Skin epidermis (tissue), 12 donors: Measurements from ENCODE around the gene BID.

Experiments used
- H3K27ac ChIP-seq, 21 experiments: fragments of 200-600 bp; sonication (generic) in 11 of 21; one replicate each; pipeline ENCODE4 v1.5.0; 2020; ENCODE audit warnings: mild to moderate bottlenecking in 3 of 21, inconsistent platforms in 2 of 21, moderate library complexity in 2 of 21
- H3K4me3 ChIP-seq, 7 experiments: fragments of 200-600 bp; sonication (generic) in 2 of 7; one replicate each; pipeline ENCODE4 v1.5.0; 2020; ENCODE audit warnings: inconsistent platforms in 2 of 7, mild to moderate bottlenecking in 2 of 7, moderate library complexity in 1 of 7

Gene BID

DNA sequence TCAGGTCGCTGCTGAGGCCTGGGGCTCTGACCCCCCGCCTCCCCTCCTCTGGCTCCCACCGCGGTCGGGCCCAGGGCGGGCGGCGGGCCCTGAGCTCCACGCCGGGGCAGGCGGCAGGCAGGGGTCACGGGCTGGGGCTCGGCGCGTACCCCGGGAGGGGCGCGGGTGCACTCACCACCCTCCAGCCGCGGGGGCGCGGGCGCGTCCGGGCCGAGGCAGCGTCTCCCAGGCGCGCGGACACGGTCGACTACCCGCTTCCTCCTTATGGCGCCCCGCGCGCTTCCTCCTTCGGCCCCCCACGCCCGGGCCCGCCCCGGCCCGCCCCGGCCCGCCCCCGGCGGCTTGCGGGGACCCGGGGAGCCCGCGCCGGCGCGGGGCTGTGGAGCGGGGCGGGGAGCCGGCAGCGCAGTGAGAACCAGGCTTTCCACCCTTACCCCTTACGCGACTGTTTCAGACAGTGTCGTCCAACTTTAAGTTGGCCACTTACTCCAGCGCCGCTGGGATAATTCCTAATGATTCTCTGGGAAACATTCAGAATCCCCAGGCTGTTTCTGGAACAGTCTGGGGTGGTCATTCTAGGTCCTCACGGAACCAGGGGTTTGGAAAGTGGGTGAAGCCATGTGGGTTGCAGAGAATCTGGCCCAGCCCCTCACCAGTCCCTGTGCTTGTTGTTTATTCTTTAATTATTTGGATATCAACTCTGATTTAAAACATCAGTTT is at the start of gene BID:
BID (minus strand) TSS at position 264 of the 720 bp plus-strand sequence. CDS start 24,353 bp downstream, outside the sequence.
- Histone ChIP-seq H3K27ac (peak within 1 kb of the TSS; percentile 51 to 97 (median 87)), H3K4me3 (peak within 1 kb of the TSS; percentile 71 to 87 (median 79))

DNA sequence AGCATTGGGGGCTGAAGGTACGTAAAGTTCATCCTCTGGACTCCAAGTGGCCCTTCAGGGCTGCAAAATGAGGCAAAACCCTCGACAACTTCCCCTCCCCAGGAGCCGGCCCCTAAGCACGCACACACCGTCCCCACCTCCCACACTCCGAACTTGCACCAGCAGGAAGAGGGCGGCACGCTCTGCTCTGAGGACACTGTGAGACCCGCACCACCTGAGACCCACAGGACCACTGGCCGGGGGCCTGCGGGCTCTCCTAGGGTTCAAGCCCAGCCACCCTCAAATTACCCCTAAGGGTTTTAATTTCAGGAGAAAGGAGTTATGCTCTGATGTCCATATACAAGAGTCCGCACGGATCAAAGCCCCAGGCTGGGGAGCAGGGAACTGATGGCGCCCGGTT is 49.7 kb upstream of the BID start:
- no peak overlapping the region for H3K27ac ChIP-seq
- no peak overlapping the region for H3K4me3 ChIP-seq

DNA sequence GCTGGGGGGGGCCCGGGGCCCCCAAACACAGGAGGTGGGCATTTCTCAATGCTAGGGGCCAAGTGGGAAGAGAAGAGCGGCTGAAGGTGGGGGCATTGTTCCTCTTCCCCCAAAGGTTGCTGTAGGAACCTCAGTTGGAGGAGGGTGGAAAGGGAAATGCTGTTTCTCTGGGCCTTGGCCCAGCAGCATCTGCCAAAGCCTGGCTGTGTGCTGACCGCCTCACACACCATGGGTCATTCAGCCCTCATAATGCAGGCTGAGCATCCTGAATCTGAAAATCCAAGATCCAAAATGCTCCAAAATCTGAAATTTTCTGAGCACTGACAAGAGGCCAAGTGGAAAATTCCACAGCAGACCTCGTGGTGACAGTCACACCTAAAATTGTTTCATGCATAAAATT is 49.0 kb upstream of the BID start:
- Histone ChIP-seq H3K4me3 (no peak overlapping the region), H3K27ac (no peak overlapping the region)

DNA sequence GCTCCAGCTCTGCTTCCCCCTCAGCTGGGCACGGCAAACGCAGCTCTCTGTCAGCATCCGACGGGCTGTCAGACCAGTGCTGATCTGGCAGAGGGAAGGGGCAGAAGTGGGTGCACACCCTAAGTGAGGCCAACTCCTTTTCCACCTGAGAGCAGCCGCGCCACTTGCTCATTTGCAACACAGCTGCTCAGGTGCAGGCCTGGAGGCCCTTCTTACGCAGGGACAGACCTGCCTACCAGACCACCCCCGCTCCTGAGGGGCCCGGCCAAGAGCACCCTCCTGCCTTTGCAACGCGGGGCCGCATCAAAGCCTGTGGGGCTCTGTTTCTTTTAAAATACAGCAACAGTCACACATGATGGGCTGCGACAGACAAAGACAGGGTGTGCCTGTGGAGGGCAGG is 47.8 kb upstream of the BID start:
- Histone ChIP-seq H3K27ac (no peak overlapping the region), H3K4me3 (no peak overlapping the region)

DNA sequence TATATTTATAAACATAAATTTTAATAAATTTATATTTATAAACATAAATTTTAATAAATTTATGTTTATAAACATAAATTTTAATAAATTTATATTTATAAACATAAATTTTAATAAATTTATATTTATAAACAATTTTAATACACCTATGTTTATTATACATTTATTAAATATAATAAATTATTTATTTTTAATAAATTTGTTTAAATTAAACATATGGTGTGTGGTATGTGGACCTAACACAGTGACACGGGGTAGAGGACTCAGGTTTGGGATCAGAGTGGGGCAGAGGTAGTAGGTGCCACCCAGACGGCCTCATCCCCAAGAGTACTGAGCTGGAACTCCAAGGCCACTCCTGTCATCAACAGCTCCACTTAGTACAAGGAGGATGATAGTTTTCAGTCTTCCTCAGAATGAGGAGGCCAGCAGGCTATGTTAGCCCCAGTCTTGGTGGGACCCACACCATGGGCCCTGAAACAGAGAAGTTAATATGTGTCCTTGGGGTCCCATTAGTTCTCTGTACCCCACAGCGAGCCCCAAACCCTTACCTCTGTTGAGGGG is 46.7 kb upstream of the BID start:
- H3K27ac ChIP-seq, result no peak overlapping the region
- no peak overlapping the region for H3K4me3 ChIP-seq

DNA sequence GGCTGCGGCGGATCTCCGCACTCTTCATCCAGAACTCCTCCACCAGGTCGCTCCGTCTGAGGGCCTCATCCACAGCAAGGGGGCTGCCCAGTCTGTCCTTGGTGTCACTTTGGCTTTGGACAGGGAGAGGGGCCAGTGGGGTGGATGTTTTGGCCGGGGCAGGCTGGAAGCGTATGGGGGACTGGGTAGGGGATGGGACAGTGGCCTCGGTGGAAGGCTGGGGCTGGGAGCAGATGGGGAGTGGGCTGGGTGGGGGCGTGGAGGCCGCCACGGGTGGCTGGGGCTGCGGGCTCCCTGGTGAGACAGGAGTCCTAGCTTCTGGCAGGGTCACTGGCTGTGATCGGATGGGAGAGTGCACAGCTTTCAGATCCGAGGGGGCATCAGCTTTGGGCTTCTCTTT is 44.4 kb upstream of the BID start:
- no peak overlapping the region for H3K27ac ChIP-seq
- H3K4me3 ChIP-seq, result no peak overlapping the region

DNA sequence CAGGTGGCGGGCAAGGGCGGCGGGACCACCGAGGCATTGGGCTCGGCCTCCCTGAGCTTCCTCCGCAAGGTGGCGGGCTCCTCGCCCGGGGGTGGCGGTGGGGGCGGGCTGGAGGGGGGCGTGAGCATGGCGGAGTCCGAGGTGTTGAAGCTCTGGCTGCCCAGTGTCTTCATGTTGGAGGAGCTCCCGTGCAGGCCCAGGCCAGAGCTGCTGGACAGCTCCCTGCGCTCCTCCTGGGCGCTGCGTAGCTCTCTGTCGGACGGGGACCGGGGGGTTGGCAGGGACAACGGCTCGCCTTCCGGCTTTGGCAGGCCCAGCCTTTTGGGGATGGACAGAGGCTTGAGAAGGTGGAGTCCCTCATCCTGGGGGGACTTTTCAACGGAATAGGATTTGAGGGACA is 43.9 kb upstream of the BID start:
- H3K27ac ChIP-seq, result no peak overlapping the region
- no peak overlapping the region for H3K4me3 ChIP-seq

DNA sequence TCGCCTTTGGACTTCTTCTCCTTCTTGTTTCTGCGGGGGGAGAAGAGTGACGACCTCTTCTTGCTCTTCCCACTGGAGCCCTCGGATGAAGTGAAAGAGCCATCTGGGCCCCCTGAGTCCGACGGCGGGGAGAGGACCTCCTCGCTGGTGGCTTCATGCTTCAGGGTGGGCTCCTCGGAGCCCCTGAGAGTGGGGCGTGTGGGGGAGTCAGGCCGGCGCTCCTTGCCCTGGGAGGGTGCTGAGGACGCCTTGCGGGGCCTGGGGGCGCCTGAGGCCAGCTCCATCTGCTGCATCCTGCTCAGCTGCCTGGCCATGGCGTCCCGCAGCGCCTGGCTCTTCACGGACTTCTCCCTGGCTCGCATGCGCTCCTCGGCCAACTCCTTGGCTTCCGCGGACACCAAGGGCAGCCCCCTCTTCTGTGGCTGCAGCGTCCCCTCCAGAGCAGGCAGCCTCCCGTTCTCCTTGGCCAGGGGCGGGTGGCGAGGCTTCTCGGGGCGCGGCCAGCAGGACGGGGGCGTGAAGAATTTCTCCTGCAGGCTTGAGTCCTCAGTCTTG is 43.3 kb upstream of the BID start:
- Histone ChIP-seq H3K27ac (no peak overlapping the region), H3K4me3 (no peak overlapping the region)

DNA sequence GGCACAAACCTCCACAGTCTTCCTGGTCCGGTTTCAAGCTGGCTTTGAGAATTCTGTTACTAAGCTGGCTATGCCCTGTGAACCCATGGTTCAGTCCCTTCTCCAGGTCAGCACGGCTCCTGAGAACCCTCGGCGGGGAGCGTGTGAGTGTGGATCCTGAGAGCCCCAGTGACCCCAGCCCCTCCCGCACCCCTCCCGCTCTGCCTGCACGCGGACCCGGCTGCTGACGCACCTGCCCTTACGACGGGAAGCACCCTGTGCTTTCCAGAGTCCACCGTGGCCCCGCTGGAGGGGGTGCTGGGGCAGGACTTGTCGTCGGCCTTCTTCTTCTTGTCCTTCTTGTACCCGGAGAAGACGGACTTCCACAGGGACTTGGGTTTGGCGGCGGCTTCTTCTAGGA is 42.8 kb upstream of the BID start:
- no peak overlapping the region for H3K27ac ChIP-seq
- H3K4me3 ChIP-seq, result no peak overlapping the region

DNA sequence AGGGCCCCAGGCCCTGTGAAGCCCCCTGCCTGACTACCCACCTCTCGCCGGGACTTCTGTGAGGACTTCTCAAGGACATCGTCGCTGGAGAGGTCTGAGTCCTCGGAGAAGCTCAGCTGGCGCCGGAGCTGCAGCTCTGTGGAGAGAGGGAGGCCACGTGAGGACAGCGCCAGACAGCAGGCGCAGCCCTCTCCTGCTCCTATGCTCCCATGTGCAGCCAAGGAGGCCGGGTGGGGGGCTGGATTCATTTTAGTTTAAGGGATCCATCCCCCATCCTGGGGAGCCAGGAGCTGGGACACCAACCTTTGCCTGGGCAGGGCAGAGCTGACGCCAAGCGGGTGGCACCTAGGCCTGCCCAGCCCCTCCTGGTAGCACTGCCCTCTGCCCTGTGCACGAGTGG is 42.4 kb upstream of the BID start:
- no peak overlapping the region for H3K27ac ChIP-seq
- H3K4me3 ChIP-seq, result no peak overlapping the region

DNA sequence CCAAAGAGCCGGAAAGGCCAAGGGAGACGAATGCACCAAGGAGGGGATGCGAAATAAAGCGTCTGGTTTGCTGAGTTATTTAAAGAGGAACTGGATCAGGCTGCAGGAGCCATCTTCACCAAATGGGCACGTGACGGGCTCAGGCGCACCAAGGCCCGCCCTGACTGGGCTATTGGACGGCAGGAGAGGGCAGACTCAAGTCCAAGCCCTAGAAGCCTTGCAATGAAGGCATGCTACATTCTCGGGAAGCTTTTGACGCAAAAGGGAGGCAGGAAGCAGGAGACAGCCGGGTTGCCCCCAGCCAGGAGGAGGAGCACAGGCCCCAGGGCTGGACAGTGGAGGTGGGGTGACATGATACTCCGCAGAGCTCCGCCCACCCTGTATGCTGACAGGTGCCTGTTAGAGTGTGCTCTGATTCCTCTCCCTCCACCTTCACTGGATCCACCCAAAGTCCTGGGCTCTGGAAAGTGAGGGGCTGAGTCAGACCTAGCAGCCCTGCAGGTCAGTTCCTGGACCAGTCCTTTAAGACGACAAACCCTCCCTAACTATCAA is 41.5 kb upstream of the BID start:
- no peak overlapping the region for H3K4me3 ChIP-seq

DNA sequence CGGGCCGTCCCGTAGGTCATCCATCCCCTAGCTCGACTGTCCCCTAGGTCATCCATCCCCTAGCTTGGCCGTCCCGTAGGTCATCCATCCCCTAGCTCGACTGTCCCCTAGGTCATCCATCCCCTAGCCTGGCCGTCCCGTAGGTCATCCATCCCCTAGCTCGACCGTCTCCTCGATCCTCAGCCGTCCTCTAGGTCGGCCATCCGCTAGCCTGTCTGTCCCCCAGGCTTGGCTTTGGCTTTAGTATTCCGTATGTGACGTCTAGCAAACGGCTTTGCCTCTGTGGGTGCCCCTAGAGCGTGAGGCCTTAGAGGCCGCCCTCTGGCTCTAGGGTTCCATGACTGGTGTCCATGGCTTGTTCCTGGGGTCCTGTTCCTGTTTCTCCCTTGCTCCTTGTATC is 40.6 kb upstream of the BID start:
- H3K4me3 ChIP-seq, result no peak overlapping the region
- H3K27ac ChIP-seq, result no peak overlapping the region

More for the DNA sequence above, 41.5 kb upstream of the BID start:
- no peak overlapping the region for H3K27ac ChIP-seq

DNA sequence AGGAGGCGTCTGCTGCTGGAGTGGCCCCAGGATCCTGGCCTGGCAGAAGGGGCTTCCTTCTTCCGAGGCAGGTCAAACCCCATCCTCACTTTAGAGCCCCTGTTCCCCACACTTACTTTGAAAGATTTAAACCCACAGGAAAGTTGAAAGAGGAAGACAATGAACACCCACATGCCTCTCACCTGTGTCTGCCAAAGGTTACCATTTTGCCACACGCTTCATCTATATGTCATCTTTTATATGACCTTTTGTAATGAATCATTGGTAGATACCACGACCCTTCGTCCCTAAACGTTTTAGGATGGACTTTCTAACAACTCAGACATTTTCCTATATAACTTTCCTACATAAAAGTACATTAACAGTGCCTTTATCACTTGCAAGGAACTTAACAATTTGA is 39.8 kb upstream of the BID start:
- Histone ChIP-seq H3K27ac (no peak overlapping the region), H3K4me3 (no peak overlapping the region)

DNA sequence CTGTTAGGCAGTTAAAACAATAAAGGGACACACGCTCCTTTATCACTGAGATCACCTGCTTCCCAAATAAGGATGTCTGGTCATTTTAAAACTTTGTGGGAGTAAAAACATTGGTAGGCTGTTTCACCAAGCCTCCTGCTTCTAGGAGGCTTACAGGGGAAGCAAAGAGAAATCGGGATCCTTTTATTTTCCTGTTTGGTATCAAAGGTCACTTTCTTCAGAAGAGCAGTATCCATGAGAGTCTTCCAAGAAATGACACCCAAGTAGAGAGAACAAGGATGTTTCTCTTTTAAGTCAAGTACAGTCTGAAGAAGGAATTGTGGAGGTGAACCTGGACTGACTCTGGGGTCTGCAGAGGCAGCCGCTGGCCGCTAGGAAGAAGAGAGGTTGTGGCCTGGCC is 36.9 kb upstream of the BID start:
- H3K27ac ChIP-seq, result no peak overlapping the region
- H3K4me3 ChIP-seq, result no peak overlapping the region

DNA sequence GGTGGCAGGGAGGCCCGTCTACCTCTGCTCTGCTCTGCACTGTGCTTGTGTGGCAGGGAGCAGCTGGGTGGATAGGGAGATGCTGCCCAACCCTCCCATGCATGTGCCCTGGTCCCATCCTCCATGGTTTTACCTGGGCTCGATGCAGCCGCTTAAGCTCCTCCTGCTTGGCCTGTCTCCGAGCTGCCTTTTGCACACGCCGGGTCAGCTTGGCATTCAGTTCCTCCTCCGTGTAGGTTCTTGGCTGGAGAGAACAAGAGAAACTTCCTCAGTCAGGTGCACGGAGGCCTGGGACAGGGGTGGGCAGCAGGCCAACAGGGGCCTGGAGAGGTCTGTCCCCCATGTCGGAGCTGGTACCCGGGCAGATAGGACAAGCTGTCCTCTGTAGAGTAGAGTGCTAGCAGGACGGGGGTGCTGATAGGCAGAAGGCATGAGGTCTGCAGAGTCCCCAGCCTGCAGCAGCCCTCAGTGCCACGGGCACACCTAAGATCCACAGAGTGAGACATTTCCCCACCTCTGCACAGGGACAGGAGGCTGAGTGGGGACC is 36.4 kb upstream of the BID start:
- no peak overlapping the region for H3K4me3 ChIP-seq
- H3K27ac ChIP-seq, result no peak overlapping the region

DNA sequence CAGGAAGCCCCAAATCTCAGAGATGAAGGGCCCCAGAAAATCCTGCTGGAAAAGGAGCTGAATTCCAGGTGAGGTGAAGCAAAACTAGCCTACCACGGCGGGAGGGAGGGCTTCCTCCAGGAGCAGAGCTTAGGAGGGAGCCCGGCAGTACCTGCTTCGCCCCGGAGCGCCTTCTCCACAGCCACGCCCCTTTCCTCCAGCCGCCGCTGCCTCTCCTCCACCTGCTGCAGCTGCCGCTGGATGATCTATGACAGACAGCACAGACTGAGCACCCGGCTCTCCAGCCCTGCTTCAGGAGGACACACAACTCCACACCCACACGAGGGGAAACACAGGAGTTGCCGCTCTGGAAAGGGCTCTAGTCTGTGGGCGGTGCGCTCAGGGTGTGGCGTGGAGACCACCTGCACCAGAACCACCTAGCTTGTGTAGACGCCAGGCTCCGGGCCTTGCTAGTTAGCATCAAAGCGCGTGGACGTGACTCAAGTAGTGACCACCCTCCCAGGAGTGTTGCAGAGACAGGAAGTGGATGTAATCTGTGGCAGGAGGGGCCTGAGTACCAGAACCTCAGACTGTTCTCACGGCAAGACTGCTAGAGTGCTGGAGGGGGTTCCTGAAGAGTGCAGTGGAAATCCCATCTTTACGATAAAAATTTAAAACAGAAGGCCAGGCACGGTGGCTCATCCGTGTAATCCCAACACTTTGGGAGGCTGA is 34.6 kb upstream of the BID start:
- H3K4me3 ChIP-seq, result no peak overlapping the region
- H3K27ac ChIP-seq, result no peak overlapping the region

DNA sequence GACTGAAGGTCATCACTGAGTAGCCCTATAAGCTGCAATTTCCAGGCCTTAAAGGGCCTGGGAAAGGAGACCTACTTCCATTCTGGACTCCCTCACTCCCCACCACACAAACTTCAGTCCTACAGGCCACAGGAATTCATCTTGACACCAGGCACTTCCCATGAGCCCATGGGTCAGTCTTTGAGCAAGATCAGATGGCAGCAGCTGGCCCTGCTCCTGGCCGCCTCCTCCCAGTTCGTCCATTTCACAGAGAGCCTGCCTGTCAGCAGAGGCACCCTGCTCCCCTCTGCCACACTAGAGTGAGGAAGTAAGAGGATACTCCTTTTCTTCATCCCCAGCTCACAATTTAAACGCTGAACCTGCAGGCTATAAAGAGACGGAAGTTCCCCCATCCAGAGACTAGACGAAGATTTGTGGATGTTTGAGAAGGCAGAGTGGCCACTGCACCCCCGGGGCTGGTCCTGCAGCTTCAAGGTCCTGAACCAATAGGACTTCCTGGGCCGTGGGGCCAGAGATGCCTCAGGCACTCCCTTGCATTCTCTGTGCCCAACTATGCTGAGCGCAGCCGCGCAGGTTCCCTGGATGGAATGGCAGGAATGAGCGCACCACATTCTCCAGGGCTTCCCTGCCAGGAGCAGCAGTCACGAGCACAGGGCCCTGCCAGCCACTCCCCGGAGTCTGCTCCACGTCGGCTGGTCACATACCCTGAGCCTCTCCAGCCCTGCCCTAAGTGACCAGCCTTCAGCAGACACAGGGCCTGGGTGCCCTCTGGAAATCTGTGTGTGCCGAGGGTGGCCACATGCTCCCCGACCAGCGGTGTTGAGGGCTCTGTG is 33.5 kb upstream of the BID start:
- Histone ChIP-seq H3K27ac (no peak overlapping the region), H3K4me3 (no peak overlapping the region)

DNA sequence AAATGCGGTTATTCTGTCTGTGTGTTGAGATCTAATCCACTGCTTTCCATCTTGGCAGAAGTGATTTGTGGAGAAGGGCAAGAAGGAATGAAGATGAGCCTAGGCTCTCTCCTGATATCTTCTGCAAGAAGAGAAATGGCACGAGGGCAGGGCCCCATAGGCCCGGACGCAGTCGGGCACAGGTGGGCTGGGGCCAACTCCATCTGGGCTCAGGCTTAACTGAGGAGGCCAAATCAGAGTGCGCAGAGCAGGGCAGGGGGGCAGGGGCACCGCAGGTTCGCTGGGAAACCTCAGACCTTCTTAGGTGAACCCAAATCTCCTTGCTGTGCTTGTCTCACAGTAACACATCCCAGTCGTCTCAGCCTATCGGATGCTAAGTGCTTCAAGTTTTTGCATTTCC is 32.8 kb upstream of the BID start:
- no peak overlapping the region for H3K4me3 ChIP-seq
- no peak overlapping the region for H3K27ac ChIP-seq

DNA sequence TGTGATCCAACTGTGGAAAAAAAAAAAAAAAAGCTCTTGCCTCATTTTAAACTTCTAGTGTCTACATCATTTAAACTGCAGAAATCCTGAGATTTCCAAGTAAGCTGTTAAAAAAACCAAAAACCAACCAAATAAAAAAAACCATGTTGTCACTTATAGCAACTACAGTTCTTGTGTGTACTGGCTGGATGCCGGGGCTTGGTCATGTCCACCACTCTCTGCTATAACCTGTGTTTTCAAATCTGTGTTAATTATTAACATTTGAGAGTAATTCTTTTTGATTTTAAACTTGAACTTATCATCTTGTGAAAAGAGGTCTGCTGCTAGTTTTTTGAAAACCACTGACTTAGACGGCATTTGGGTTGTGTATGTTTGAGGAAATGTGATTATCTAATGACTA is 32.2 kb upstream of the BID start:
- no peak overlapping the region for H3K27ac ChIP-seq
- no peak overlapping the region for H3K4me3 ChIP-seq
